ENCODE results near the gene ZDHHC21.

ZDHHC21 gene

DNA sequence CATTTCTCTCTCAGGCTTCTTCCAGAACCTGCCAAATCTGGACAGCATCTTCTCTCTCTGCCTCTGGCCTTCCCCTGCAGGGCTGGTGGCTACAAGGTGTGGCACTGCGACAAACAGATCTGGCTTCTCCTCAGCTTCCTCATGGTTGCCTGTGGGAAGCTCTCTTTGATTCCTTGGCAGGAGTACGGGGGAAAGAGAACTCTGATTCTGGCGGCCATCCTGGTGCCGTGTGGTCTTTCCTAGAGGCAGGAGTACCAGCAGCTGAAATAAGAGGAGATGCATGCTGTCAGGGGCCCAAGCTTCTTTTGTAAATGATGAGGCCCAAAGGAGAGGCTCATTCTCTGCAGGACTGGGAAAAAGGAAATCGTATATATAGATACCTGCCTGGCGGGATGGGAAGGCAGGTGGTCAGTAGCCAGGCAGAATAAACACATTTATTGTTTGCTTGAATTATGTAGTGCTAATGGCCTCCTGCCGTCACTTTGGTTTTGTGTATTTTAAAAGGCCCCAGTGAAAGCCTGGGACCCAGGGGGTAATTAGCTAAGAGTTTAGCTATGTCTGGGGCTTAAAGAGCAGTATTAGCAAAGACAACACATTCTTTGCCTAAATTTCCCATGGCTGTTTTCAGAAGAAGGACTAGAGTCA lies 29.3 kb upstream of the ZDHHC21 start, which contains the start of gene CER1:
Gene CER1, minus strand, starts transcription at position 343 of the 645 bp plus-strand sequence. Its CDS starts 61 bp downstream, at position 282.
- no peak for DNase-seq
- Histone ChIP-seq H3K4me1 (no peaks in the 10 kb centered on the region), H3K27me3 (no peaks in the 10 kb centered on the region), H3K36me3 (no peaks in the 10 kb centered on the region), H3K9me3 (no peaks in the 10 kb centered on the region), H3K4me3 (ENCODE audit: low read depth, low read length) (no peak within 1 kb of the TSS)
- TF ChIP-seq, protein P1, sequence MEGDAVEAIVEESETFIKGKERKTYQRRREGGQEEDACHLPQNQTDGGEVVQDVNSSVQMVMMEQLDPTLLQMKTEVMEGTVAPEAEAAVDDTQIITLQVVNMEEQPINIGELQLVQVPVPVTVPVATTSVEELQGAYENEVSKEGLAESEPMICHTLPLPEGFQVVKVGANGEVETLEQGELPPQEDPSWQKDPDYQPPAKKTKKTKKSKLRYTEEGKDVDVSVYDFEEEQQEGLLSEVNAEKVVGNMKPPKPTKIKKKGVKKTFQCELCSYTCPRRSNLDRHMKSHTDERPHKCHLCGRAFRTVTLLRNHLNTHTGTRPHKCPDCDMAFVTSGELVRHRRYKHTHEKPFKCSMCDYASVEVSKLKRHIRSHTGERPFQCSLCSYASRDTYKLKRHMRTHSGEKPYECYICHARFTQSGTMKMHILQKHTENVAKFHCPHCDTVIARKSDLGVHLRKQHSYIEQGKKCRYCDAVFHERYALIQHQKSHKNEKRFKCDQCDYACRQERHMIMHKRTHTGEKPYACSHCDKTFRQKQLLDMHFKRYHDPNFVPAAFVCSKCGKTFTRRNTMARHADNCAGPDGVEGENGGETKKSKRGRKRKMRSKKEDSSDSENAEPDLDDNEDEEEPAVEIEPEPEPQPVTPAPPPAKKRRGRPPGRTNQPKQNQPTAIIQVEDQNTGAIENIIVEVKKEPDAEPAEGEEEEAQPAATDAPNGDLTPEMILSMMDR (IDR thresholded peaks at IDR 0.05; ENCODE audit: low read depth, low read length): no peak

DNA sequence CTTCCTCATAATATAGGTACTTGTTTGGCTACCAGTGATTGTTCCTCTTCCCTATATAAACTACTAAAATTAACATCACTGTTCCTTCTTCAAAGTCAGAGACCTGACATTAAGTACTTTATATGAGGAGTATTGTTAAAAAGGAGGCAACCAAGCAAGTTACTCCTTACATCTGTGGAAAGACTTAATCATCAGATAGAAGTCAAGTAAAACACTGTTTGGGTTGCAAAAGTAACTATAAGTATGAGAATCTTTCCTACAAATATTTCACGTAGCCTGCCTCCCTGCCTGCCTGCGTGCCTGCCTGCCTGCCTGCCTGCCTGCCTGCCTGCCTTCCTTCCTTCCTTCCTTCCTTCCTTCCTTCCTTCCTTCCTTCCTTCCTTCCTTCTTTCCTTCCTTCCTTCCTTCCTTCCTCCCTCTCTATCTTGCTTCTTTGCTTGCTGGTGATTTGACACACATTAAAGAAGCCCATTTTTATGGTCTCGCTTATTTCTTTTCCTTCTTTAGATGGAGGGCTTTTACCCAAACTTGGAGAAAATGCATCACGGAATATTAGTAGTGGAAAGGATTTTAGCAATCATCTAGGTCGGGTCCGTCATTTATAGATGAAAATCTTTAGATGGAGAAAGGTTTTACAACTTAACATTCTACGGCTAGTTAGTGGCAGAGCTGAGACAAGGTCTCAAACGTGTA lies 26.1 kb upstream of the ZDHHC21 start:
- DNase-seq: no peak
- no peaks in the 10 kb centered on the region for H3K9me3 ChIP-seq
- H3K27me3 ChIP-seq: no peaks in the 10 kb centered on the region
- no peaks in the 10 kb centered on the region for H3K4me1 ChIP-seq
- TF ChIP-seq, protein P1 (IDR thresholded peaks at IDR 0.05; ENCODE audit: low read depth, low read length): no peak
- H3K4me3 ChIP-seq (ENCODE audit: low read depth, low read length): no peak overlapping the region
- no peaks in the 10 kb centered on the region for H3K36me3 ChIP-seq

DNA sequence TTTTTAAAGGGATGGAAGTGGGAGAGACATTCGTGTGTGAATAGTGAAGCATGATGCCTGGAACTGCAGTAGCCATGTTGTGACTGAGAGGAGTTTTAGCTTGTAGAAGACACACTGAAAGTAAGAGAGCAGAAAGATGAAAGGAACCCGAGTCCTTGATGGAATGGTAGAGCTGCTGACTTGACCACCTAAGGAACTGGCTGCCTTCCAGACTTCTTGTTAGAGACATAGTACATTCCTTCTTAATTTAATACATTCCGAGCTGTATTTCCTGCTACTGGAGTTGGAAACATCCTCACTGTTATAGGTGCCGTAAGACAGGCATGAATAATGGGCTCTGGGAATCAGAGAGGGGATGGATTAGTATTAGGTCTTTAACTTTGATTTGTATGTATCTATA lies 21.9 kb upstream of the ZDHHC21 start:
- DNase-seq: no peak
- Histone ChIP-seq H3K9me3 (no peaks in the 10 kb centered on the region), H3K27me3 (no peaks in the 10 kb centered on the region), H3K4me3 (ENCODE audit: low read depth, low read length) (no peak overlapping the region), H3K36me3 (no peaks in the 10 kb centered on the region), H3K4me1 (no peaks in the 10 kb centered on the region)
- TF ChIP-seq, protein P1 (IDR thresholded peaks at IDR 0.05; ENCODE audit: low read depth, low read length): no peak

DNA sequence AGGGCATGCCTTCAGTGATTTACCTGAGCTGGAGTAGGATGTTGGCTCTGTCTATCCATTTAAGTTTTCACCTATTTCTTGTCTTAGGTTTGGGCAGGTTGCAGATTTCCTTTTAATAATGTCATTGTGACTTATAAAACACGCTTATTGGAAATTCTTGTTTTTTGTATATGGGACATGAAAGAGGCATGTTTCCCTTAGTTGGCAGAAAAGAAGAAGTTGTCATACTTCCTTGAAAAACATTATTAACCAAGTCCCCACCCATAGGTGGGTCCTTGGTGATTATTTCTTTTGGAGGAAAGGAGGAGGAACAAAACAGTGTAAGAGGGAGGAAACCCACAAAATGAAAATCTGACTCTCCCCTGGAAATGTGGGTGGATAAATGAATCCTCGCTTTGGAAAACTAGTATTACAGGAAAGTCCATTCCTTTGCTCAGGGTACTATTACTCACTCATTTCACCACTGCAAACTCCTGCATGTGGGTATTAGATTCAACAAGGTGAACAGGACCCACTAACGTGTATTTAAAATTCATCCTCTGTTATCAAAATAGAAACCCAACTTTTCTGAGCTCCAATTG lies 20.0 kb upstream of the ZDHHC21 start:
- H3K4me1 ChIP-seq: no peaks in the 10 kb centered on the region
- no peak overlapping the region for H3K4me3 ChIP-seq (ENCODE audit: low read depth, low read length)
- no peaks in the 10 kb centered on the region for H3K36me3 ChIP-seq
- H3K27me3 ChIP-seq: no peaks in the 10 kb centered on the region
- no peak for DNase-seq
- no peaks in the 10 kb centered on the region for H3K9me3 ChIP-seq
- TF ChIP-seq, protein P1 (IDR thresholded peaks at IDR 0.05; ENCODE audit: low read depth, low read length): no peak

DNA sequence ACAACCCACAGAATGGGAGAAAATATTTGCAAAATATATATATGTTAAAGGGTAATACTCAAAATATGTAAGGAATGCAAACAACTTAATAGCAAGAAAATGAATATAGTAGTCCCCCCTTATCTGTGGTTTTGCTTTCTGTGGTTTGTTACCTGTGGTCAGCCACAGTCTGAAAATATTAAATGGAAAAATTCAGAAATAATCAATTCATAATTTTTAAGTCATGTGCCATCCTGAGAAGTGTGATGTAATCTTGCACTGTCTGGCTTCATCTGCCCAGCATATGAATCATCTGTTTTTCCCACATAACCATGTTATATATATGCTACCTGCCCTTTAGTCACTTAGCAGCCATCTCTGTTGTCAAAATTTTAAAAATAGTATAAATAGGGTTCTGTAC lies 17.6 kb upstream of the ZDHHC21 start:
- no peaks in the 10 kb centered on the region for H3K27me3 ChIP-seq
- no peak overlapping the region for H3K4me3 ChIP-seq (ENCODE audit: low read depth, low read length)
- TF ChIP-seq, protein P1 (IDR thresholded peaks at IDR 0.05; ENCODE audit: low read depth, low read length): no peak
- H3K9me3 ChIP-seq: no peaks in the 10 kb centered on the region
- no peaks in the 10 kb centered on the region for H3K4me1 ChIP-seq
- no peaks in the 10 kb centered on the region for H3K36me3 ChIP-seq
- no peak for DNase-seq
